ENCODE measurements around the gene MEPCE.

MEPCE gene

DNA sequence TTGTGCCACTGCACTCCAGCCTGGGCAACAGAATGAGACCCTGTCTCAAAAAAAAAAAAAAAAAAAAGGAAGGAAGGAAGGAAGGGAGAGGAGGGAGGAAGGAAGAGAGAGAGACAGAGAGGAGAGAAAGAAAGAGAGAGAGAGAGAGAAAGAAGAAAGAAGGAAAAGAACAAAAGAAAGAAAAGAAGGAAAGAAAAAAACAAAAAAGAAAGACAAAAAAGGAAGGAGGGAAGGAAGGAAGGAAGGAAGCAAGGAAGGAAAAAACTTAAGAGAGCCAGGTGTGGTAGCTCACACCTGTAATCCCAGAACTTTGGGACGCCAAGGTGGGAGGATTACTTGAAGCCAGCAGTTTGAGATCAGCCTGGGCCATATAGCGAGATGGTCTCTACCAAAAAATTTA lies 35.2 kb downstream of the MEPCE start:
- peak overlapping the region; percentile 68; the same call in 1 of the 2 replicates for H3K27ac ChIP-seq

GRCh38 chr7:100465299-100465698 lies 35.7 kb downstream of the MEPCE start:
- TF ChIP-seq, protein P1, sequence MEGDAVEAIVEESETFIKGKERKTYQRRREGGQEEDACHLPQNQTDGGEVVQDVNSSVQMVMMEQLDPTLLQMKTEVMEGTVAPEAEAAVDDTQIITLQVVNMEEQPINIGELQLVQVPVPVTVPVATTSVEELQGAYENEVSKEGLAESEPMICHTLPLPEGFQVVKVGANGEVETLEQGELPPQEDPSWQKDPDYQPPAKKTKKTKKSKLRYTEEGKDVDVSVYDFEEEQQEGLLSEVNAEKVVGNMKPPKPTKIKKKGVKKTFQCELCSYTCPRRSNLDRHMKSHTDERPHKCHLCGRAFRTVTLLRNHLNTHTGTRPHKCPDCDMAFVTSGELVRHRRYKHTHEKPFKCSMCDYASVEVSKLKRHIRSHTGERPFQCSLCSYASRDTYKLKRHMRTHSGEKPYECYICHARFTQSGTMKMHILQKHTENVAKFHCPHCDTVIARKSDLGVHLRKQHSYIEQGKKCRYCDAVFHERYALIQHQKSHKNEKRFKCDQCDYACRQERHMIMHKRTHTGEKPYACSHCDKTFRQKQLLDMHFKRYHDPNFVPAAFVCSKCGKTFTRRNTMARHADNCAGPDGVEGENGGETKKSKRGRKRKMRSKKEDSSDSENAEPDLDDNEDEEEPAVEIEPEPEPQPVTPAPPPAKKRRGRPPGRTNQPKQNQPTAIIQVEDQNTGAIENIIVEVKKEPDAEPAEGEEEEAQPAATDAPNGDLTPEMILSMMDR (conservative IDR thresholded peaks at IDR 0.05), result no peak
- peak overlapping the region; percentile 68 for H3K27ac ChIP-seq

More for the DNA sequence above, 35.2 kb downstream of the MEPCE start:
- TF ChIP-seq, protein P1 (conservative IDR thresholded peaks at IDR 0.05), result no peak

DNA sequence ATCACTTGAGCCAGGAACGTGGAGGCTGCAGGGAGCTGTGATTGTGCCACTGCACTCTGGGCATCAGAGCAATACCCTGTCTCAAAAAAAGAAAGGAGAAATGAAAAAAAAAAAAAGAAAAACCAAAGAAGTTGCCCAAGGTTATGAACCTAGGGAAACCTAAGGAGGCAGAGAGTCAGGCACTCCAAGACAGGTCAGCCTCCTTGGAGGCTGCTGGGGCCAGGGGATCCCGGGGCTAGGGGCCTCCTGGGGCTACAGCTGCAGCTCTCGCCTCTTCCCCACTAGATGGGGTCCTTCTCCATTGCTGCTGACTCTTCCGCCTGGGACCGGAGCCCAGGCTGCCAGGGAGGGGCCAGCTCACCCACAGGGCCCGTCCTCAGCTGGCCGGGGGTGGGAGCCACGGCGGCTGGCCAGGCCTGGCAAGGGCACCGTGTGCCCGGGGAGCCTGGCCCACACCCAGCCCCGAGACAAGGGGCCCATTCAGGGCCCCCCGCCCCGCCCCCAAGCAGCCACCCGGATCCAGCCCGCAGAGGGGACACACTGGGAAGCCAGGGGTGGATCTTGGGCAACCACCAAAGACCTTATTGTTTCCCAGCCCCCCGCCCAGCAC lies 36.2 kb downstream of the MEPCE start:
- TF ChIP-seq, protein P1 (conservative IDR thresholded peaks at IDR 0.05), result peak; percentile 90
- peak overlapping the region; percentile 68 for H3K27ac ChIP-seq

GRCh38 chr7:100466653-100467605 lies 37.3 kb downstream of the MEPCE start:
- TF ChIP-seq, protein P1 (conservative IDR thresholded peaks at IDR 0.05), result no peak
- H3K27ac ChIP-seq, result peak overlapping the region; percentile 68

GRCh38 chr7:100467638-100468373 lies 38.2 kb downstream of the MEPCE start:
- peak overlapping the region; percentile 68; the same call in 1 of the 2 replicates for H3K27ac ChIP-seq
- TF ChIP-seq, protein P1 (conservative IDR thresholded peaks at IDR 0.05), result no peak

DNA sequence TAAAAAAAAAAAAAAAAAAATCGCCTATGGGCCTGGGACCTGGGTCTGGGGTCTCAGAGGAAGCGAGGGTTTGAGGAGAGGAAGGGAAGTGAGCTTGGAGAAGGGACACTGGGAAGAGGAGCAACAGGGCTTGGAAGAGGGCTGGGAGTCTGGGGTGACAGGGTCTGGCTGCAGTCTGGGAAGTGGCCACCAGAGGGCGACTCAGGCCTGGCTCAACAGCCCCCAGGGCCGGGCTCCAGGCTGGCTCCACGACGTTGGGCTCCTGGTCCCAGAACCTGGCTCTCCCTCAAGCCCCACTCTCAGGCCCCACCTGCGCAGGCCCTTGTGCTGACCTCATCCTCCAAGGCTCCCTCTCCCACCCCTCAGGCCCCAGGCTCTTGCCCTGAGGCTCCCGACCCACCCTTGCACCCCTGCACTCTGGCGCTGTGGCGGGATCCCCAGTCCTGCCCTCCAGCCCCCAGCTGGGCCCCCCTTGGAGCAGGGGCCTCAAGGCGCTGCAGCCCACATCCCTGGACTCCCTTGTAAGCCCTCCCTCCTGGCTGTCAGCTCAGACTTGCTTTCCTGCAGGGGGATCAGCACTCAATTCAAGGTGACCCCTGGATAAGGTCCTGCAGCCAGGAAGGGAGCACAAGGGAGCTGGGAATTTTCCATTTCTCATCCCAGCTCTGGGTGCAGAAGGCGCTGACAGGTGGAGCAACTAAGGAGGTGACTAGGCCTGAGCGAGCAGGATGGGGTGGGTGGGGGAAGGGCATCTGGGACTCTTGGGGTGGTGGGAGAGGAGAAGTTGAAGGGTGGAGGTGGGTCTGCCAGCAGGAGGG lies 39.8 kb downstream of the MEPCE start:
- H3K27ac ChIP-seq, result peak overlapping the region; percentile 49

More for the DNA sequence above, 39.8 kb downstream of the MEPCE start:
- TF ChIP-seq, protein P1 (conservative IDR thresholded peaks at IDR 0.05), result peak; percentile 98
